Keratinocyte (primary cell): Measurements from ENCODE around the gene ADGRD1. TPM values are rescaled to one million over a fixed set of nuclear protein-coding genes. Genes with fewer than 3 reads are reported as not detected.
"Not testable (repeated sequence)": the region's sequence is repeated elsewhere in the genome, so short reads cannot be mapped to it uniquely, and the experiment has no call there.

Experiments used
- DNase-seq: peaks from one replicate; pipeline ENCODE4 v3.0.0-alpha.2; 2011; ENCODE audit warnings: low read depth, missing footprints, low spot score
- FAIRE-seq: peaks from 2 replicates; lab custom pipeline; 2011; peaks lifted over from hg19 to GRCh38; lab: Jason Lieb, UNC
- H2AFZ ChIP-seq: 2 replicates; pipeline ENCODE4 v1.6.0; 2012; ENCODE audit warnings: low read length, control low read depth, inconsistent platforms; ENCODE audit not compliant: control insufficient read depth
- H3K27ac ChIP-seq: 2 replicates; pipeline ENCODE4 v1.5.1; 2011; ENCODE audit warnings: low read length; ENCODE audit not compliant: control insufficient read depth, insufficient read depth
- H3K27me3 ChIP-seq: 3 replicates; pipeline ENCODE4 v1.6.0; 2011; ENCODE audit warnings: low read length; ENCODE audit not compliant: control insufficient read depth, insufficient read depth; ENCODE audit errors: extremely low read depth
- H3K36me3 ChIP-seq, 2 experiments: 2 replicates in 1 of 2; 3 replicates in 1 of 2; pipeline ENCODE4 v1.5.1; 2011; ENCODE audit warnings: low read length in 2 of 2, mild to moderate bottlenecking in 1 of 2; ENCODE audit not compliant: control insufficient read depth in 2 of 2, insufficient read depth in 2 of 2; ENCODE audit errors: extremely low read depth in 1 of 2
- H3K4me1 ChIP-seq: 3 replicates; pipeline ENCODE4 v1.5.1; 2011; ENCODE audit warnings: low read length; ENCODE audit not compliant: control insufficient read depth, insufficient read depth; ENCODE audit errors: extremely low read depth
- H3K4me2 ChIP-seq: 3 replicates; pipeline ENCODE4 v1.6.0; 2011; ENCODE audit warnings: low read depth, low read length; ENCODE audit not compliant: control insufficient read depth, insufficient read depth; ENCODE audit errors: extremely low read depth
- H3K4me3 ChIP-seq, 3 experiments: fragments of 200-600 bp in 1 of 3; sonication (generic) in 1 of 3; 2 replicates in 2 of 3; 3 replicates in 1 of 3; pipeline ENCODE4 v1.5.1; 2011 to 2016; ENCODE audit warnings: low read length in 3 of 3, mild to moderate bottlenecking in 3 of 3, control low read depth in 2 of 3, inconsistent platforms in 1 of 3, low read depth in 1 of 3, mixed read lengths in 1 of 3, mixed run types in 1 of 3, moderate library complexity in 1 of 3; ENCODE audit not compliant: control insufficient read depth in 2 of 3, insufficient read depth in 2 of 3; ENCODE audit errors: extremely low read depth in 1 of 3
- H3K79me2 ChIP-seq: 2 replicates; pipeline ENCODE4 v1.6.0; 2012; ENCODE audit warnings: low read length; ENCODE audit not compliant: control insufficient read depth, insufficient read depth
- H3K9ac ChIP-seq: 3 replicates; pipeline ENCODE4 v1.6.0; 2011; ENCODE audit warnings: low read length; ENCODE audit not compliant: control insufficient read depth, insufficient read depth; ENCODE audit errors: extremely low read depth
- H3K9me1 ChIP-seq: 3 replicates; pipeline ENCODE4 v1.6.0; 2011; ENCODE audit warnings: low read length; ENCODE audit not compliant: control insufficient read depth, insufficient read depth; ENCODE audit errors: extremely low read depth
- H3K9me3 ChIP-seq: 2 replicates; pipeline ENCODE4 v1.5.1; 2012; ENCODE audit warnings: low read depth, low read length; ENCODE audit not compliant: control insufficient read depth
- H4K20me1 ChIP-seq: 3 replicates; pipeline ENCODE4 v1.6.0; 2011; ENCODE audit warnings: low read length; ENCODE audit not compliant: control insufficient read depth, insufficient read depth; ENCODE audit errors: extremely low read depth
- CTCF ChIP-seq, 3 experiments: IDR thresholded peaks in 1 of 3; conservative IDR thresholded peaks in 1 of 3; optimal IDR thresholded peaks in 1 of 3; 2 replicates in 2 of 3; 3 replicates in 1 of 3; pipeline versions ENCODE3 to v1.5.1; 2011; ENCODE audit warnings: low read length in 3 of 3, mild to moderate bottlenecking in 3 of 3, moderate library complexity in 2 of 3, control low read depth in 1 of 3, inconsistent platforms in 1 of 3; ENCODE audit not compliant: insufficient read depth in 2 of 3; ENCODE audit errors: extremely low read depth in 1 of 3
- EZH2 ChIP-seq: IDR thresholded peaks from one replicate; pipeline ENCODE4 v1.6.1; 2012; ENCODE audit warnings: inconsistent platforms, mild to moderate bottlenecking, low read length, moderate library complexity
- dilution Hi-C: fragments of 300-500 bp; cut with MboI; formaldehyde crosslinking; loops from one replicate; pipeline ENCODE4 v1.7.0; 2020; ENCODE audit warnings: low sequenced_read_pairs; ENCODE audit not compliant: extremely low pct_ligation_motif_present
- polyA plus RNA-seq, 5 experiments: library from polyadenylated mRNA; depleted of rRNA in 3 of 5; stranded (reverse) in 3 of 5; stranded (forward) in 1 of 5; unstranded in 1 of 5; fragments of >200 nt; gene quantifications; 1 replicate in 1 of 5; 2 replicates in 3 of 5; 3 replicates in 1 of 5; pipeline versions ENCODE4 v1.2.1 to v1.2.3, GENCODE V29; 2011 to 2012; ENCODE audit warnings: missing spikeins in 2 of 5, low read depth in 1 of 5, low replicate concordance in 1 of 5

Gene ADGRD1
- polyA plus RNA-seq, 1 donor (not counting 4 experiments of a cell fraction or from before 2014, with no cell fraction given): not detected

- H3K27ac ChIP-seq, H3K9me3 ChIP-seq, H3K27me3 ChIP-seq, DNase-seq, H3K9me1 ChIP-seq, H4K20me1 ChIP-seq, FAIRE-seq, dilution Hi-C loops, H3K4me3 ChIP-seq, H2AFZ ChIP-seq, H3K9ac ChIP-seq, H3K36me3 ChIP-seq, H3K4me2 ChIP-seq, H3K4me1 ChIP-seq, H3K79me2 ChIP-seq: not testable (repeated sequence)
Measured at GRCh38 chr12:131071234-131071820, 117.6 kb downstream of the ADGRD1 start.

- dilution Hi-C loops: not testable (repeated sequence)
Measured at GRCh38 chr12:131071950-131072349, 118.2 kb downstream of the ADGRD1 start.

GRCh38 chr12:131072451-131073230 lies 118.9 kb downstream of the ADGRD1 start:
- Histone ChIP-seq H3K4me2 (no peak overlapping the region), H3K4me1 (no peaks in the 10 kb centered on the region), H3K79me2 (no peaks in the 10 kb centered on the region), H3K4me3 (no peak overlapping the region), H3K36me3 (no peaks in the 10 kb centered on the region), H3K9me1 (no peaks in the 10 kb centered on the region), H4K20me1 (no peaks in the 10 kb centered on the region), H2AFZ (no peak overlapping the region), H3K9ac (no peak overlapping the region), H3K27ac (no peak overlapping the region), H3K27me3 (no peaks in the 10 kb centered on the region), H3K9me3 (no peaks in the 10 kb centered on the region)
- no peak for FAIRE-seq
- dilution Hi-C loops: no loop called here
- TF ChIP-seq CTCF (optimal IDR thresholded peaks at IDR 0.05 in 1 of 3, IDR thresholded peaks at IDR 0.05 in 1 of 3, conservative IDR thresholded peaks at IDR 0.05 in 1 of 3; ENCODE audit: extremely low read depth in 1 of 3, insufficient read depth in 2 of 3, low read length in 3 of 3) (no peak), EZH2 (no peak)
- DNase-seq: no peak

More at GRCh38 chr12:131071950-131072349, 118.2 kb downstream of the ADGRD1 start:
- H3K27ac ChIP-seq, H3K4me1 ChIP-seq, H3K27me3 ChIP-seq, H3K9me1 ChIP-seq, H2AFZ ChIP-seq, H3K4me3 ChIP-seq, H3K36me3 ChIP-seq, DNase-seq, H3K4me2 ChIP-seq, FAIRE-seq, H3K9ac ChIP-seq, H3K9me3 ChIP-seq, H4K20me1 ChIP-seq, H3K79me2 ChIP-seq: not testable (repeated sequence)
